ENCODE measurements around the gene CCDC47.
"Not testable (repeated sequence)": the region's sequence is repeated elsewhere in the genome, so short reads cannot be mapped to it uniquely, and the experiment has no call there.

The CCDC47 gene

DNA sequence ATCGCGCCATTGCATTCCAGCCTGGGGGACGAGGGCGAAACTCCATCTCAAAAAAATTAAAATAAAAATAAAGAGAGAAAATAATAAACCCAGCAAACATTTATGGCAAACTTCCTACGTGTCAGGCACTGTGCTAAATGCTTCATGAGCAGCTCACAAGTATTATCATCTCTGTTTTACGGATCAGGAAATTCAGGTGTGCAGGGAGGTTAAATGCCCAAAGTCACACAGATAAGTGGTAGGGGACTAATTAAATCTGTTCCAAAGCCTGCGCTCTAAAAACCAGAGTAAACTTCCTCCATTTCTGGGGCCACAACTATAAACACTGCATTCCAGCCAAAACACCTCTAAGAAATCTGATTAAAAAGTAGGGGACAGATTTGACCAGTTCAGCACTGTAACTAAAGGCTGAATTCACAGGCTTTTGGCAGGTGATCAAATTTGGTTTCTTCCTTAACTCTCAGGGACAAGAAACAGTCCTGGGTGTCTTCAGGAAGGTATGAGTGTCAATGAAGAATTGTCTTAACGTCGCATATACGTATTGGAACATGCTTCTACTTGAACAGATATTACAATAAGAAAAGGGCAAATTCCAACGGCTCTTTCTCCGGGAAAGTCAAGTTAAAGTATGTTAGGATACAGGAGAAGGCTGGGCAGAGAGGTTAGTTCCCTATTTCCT, 32.8 kb downstream of the CCDC47 start:
- no peak for DNase-seq (ENCODE audit: extremely low spot score)
- no peak for TF ChIP-seq NFRKB (IDR thresholded peaks at IDR 0.05)
- no peak for TF ChIP-seq ARNT (IDR thresholded peaks at IDR 0.05)
- no peak for TF ChIP-seq ZNF384 (IDR thresholded peaks at IDR 0.05)
- TF ChIP-seq, protein P1, sequence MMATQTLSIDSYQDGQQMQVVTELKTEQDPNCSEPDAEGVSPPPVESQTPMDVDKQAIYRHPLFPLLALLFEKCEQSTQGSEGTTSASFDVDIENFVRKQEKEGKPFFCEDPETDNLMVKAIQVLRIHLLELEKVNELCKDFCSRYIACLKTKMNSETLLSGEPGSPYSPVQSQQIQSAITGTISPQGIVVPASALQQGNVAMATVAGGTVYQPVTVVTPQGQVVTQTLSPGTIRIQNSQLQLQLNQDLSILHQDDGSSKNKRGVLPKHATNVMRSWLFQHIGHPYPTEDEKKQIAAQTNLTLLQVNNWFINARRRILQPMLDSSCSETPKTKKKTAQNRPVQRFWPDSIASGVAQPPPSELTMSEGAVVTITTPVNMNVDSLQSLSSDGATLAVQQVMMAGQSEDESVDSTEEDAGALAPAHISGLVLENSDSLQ (IDR thresholded peaks at IDR 0.05): no peak
- TF ChIP-seq HDGF (IDR thresholded peaks at IDR 0.05; ENCODE audit: borderline replicate concordance): no peak
- TF ChIP-seq FOXM1 (IDR thresholded peaks at IDR 0.05; ENCODE audit: borderline replicate concordance): no peak
- TF ChIP-seq TARDBP (IDR thresholded peaks at IDR 0.05): no peak
- TF ChIP-seq L3MBTL2 (conservative IDR thresholded peaks at IDR 0.05): no peak
- no peak for TF ChIP-seq SP1 (IDR thresholded peaks at IDR 0.05)
- no peak for TF ChIP-seq LEF1 (IDR thresholded peaks at IDR 0.05; ENCODE audit: borderline replicate concordance)
- TF ChIP-seq FOXA1 (IDR thresholded peaks at IDR 0.05): no peak
- TF ChIP-seq SUZ12 (IDR thresholded peaks at IDR 0.05): no peak
- no peak for TF ChIP-seq FOXK2 (IDR thresholded peaks at IDR 0.05)
- TF ChIP-seq CTBP1 (IDR thresholded peaks at IDR 0.05; ENCODE audit: borderline replicate concordance): no peak

DNA sequence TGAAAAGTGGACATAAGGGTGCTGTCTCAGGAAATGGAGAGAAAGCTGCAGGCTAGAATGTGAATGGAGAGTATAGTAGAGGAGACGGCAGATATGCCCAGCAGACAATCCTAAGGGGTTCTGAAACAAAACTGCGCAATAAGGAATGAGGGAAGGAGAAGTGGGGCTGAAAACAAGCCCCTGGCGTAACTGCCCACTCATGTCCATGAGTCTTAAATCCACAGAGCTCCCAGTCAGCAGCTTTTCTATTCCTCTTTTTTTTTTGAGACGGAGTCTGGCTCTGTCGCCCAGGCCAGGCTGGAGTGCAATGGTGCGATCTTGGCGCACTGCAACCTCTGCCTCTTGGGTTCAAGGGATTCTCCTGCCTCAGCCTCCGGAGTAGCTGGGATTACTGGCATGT, 37.7 kb downstream of the CCDC47 start:
- ChIA-PET CTCF (interaction anchor here (1.0 kb wide), 1 partner anchor 130 kb away, joined by 5 read pairs; no protein-coding TSS in a partner anchor), POLR2A (no interaction called here)
- TF ChIP-seq SUZ12 (IDR thresholded peaks at IDR 0.05) (no peak), LEF1 (IDR thresholded peaks at IDR 0.05; ENCODE audit: borderline replicate concordance) (no peak), FOXA1 (IDR thresholded peaks at IDR 0.05) (no peak), L3MBTL2 (conservative IDR thresholded peaks at IDR 0.05) (no peak), BHLHE40 (IDR thresholded peaks at IDR 0.05; ENCODE audit: borderline replicate concordance) (no peak), ARNT (IDR thresholded peaks at IDR 0.05) (no peak), ELF4 (IDR thresholded peaks at IDR 0.05) (no peak), TARDBP (IDR thresholded peaks at IDR 0.05) (no peak), SP1 (IDR thresholded peaks at IDR 0.05) (no peak), ZNF384 (IDR thresholded peaks at IDR 0.05) (no peak), NFRKB (IDR thresholded peaks at IDR 0.05) (no peak), CTBP1 (IDR thresholded peaks at IDR 0.05; ENCODE audit: borderline replicate concordance) (no peak), FOXM1 (IDR thresholded peaks at IDR 0.05; ENCODE audit: borderline replicate concordance) (no peak), FOXK2 (IDR thresholded peaks at IDR 0.05) (no peak)
- TF ChIP-seq, protein P1 (IDR thresholded peaks at IDR 0.05): no peak
- DNase-seq (ENCODE audit: extremely low spot score): no peak

More for the DNA sequence above, 32.8 kb downstream of the CCDC47 start:
- ChIA-PET CTCF (interaction anchor here (0.6 to 1.2 kb wide), 4 partner anchors 10 to 315 kb away, joined by 3 to 4 read pairs (median 4); partner anchors contain the start of gene TACO1), POLR2A (interaction anchor here (0.6 to 1.4 kb wide), 7 partner anchors 8 to 86 kb away, joined by 3 to 13 read pairs (median 4); partner anchors contain the start of genes CCDC47 and DDX42)

DNA sequence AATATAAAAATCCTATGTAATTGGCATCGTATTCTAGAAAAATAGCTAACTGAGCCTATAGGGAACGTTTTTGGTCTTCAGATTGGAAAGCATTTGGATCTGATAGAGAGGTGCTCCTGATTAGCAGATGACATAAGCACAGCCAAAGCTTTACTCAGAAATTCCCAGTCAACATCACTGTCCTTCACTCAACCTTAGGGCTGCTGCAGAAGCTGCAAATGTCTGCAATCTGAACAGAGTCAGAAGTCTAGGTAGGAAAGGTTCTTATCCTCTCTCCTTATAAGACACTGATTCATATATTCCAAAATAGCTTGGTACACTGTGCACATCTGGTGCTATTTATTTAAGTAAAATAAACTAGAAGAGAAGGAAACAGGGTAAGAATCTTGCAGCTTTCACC, 51.0 kb downstream of the CCDC47 start:
- POLR2A ChIA-PET: interaction anchor here (1.2 kb wide), 1 partner anchor 20 kb away, joined by 3 read pairs; no protein-coding TSS in a partner anchor
- TF ChIP-seq LEF1 (IDR thresholded peaks at IDR 0.05; ENCODE audit: borderline replicate concordance): no peak
- TF ChIP-seq NFRKB (IDR thresholded peaks at IDR 0.05): no peak
- TF ChIP-seq ARNT (IDR thresholded peaks at IDR 0.05): no peak
- no peak for TF ChIP-seq FOXA1 (IDR thresholded peaks at IDR 0.05)
- TF ChIP-seq L3MBTL2 (conservative IDR thresholded peaks at IDR 0.05): no peak
- TF ChIP-seq, protein P1 (IDR thresholded peaks at IDR 0.05): no peak
- DNase-seq (ENCODE audit: extremely low spot score): no peak
- CTCF ChIA-PET: interaction anchor here (1.0 kb wide), 1 partner anchor 12 kb away, joined by 3 read pairs; no protein-coding TSS in a partner anchor

DNA sequence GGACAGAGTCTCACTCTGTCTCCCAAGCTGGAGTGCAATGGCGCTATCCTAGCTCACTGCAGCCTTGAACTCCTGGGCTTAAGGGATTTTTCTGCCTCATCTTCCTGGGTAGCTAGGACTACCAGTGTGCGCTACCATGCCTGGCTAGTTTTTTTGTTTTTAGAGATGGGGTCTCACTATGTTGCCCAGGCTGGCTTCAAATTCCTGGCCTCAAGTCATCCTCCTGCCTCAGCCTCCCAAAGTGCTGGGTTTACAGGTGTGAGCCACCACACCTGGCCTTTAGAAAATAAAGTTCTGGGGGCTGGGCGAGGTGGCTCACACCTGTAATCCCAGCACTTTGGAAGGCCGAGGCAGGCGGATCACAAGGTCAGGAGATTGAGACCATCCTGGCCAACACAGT, 53.2 kb downstream of the CCDC47 start:
- CTCF ChIA-PET, POLR2A ChIA-PET: not testable (repeated sequence)

DNA sequence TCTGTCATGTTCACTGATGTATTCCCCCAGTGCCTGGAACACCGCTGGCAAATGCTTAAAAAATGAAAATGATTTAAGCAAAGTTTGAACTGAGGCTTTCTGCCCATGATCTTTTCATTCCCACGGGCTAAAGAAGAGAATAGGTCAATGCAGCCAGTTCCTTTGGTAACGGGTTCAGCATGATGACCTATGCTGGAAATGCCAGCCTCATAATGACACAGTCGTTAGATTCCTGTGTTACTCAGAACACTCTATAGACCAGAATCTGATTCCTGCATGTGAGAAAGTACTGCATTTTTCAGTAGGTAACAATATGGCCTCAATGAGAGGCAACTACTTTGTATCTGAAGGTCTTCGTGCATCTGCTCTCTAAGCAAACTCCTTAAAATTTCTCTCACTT, 54.4 kb downstream of the CCDC47 start:
- POLR2A ChIA-PET: no interaction called here
- TF ChIP-seq FOXM1 (IDR thresholded peaks at IDR 0.05; ENCODE audit: borderline replicate concordance): no peak
- no peak for TF ChIP-seq ELF4 (IDR thresholded peaks at IDR 0.05)
- no peak for TF ChIP-seq CTBP1 (IDR thresholded peaks at IDR 0.05; ENCODE audit: borderline replicate concordance)
- TF ChIP-seq, protein P1 (IDR thresholded peaks at IDR 0.05): no peak
- no peak for TF ChIP-seq LEF1 (IDR thresholded peaks at IDR 0.05; ENCODE audit: borderline replicate concordance)
- no peak for TF ChIP-seq FOXK2 (IDR thresholded peaks at IDR 0.05)
- TF ChIP-seq ARNT (IDR thresholded peaks at IDR 0.05): no peak
- TF ChIP-seq FOXA1 (IDR thresholded peaks at IDR 0.05): no peak
- no peak for TF ChIP-seq SP1 (IDR thresholded peaks at IDR 0.05)
- no peak for TF ChIP-seq TARDBP (IDR thresholded peaks at IDR 0.05)
- no peak for TF ChIP-seq BHLHE40 (IDR thresholded peaks at IDR 0.05; ENCODE audit: borderline replicate concordance)
- TF ChIP-seq ZNF384 (IDR thresholded peaks at IDR 0.05): no peak
- no peak for TF ChIP-seq L3MBTL2 (conservative IDR thresholded peaks at IDR 0.05)
- no peak for TF ChIP-seq NFRKB (IDR thresholded peaks at IDR 0.05)
- TF ChIP-seq SUZ12 (IDR thresholded peaks at IDR 0.05): no peak
- no peak for DNase-seq (ENCODE audit: extremely low spot score)
- CTCF ChIA-PET: no interaction called here

More for the DNA sequence above, 53.2 kb downstream of the CCDC47 start:
- not testable (repeated sequence) for DNase-seq (ENCODE audit: extremely low spot score)

Data from HEK293T (cell line).